OCI-LY3 (cell line): ENCODE data around the gene OR8S1.
"Not testable (repeated sequence)": the region's sequence is repeated elsewhere in the genome, so short reads cannot be mapped to it uniquely, and the experiment has no call there.

Experiments used
- H2AFZ ChIP-seq: fragments of 200-600, 300-600 bp; shearing (Covaris generic); 2 replicates; pipeline ENCODE4 v1.6.0; 2014; ENCODE audit warnings: antibody characterized with exemption, low read depth, low read length
- H3K27ac ChIP-seq: fragments of 200-600, 300-600 bp; sonication (generic); 2 replicates; pipeline ENCODE4 v1.5.1; 2014; ENCODE audit warnings: mild to moderate bottlenecking, low read length, moderate library complexity, mixed read lengths
- H3K27me3 ChIP-seq: fragments of 200-600, 300-600 bp; sonication (generic); 2 replicates; pipeline ENCODE4 v1.6.1; 2014; ENCODE audit warnings: low read depth, low read length, mixed read lengths
- H3K36me3 ChIP-seq: fragments of 200-600, 300-600 bp; sonication (generic); replicated peaks from 2 replicates; pipeline ENCODE3; 2014; ENCODE audit warnings: low read depth, low read length, mixed read lengths
- H3K4me1 ChIP-seq: fragments of 300-600, 200-600 bp; sonication (generic); 2 replicates; pipeline ENCODE4 v1.6.1; 2014; ENCODE audit warnings: low read length, mixed read lengths
- H3K4me2 ChIP-seq: fragments of 200-600, 300-600 bp; sonication (generic); 2 replicates; pipeline ENCODE4 v1.6.1; 2014; ENCODE audit warnings: low read length, mixed read lengths
- H3K4me3 ChIP-seq: fragments of 300-600, 200-600 bp; sonication (generic); 2 replicates; pipeline ENCODE4 v1.5.1; 2014; ENCODE audit warnings: antibody characterized with exemption, mild to moderate bottlenecking, low read length, moderate library complexity
- H3K79me2 ChIP-seq: fragments of 300-600, 200-600 bp; shearing (Covaris generic); 2 replicates; pipeline ENCODE4 v1.6.1; 2014; ENCODE audit warnings: mild to moderate bottlenecking, low read length, mixed read lengths
- H3K9ac ChIP-seq: fragments of 300-600, 200-600 bp; shearing (Covaris generic); 2 replicates; pipeline ENCODE4 v1.6.0; 2014; ENCODE audit warnings: mild to moderate bottlenecking, low read length, moderate library complexity
- H3K9me3 ChIP-seq: fragments of 200-600, 300-600 bp; shearing (Covaris generic); 2 replicates; pipeline ENCODE4 v1.6.1; 2014; ENCODE audit warnings: low read length, mixed read lengths; ENCODE audit not compliant: insufficient read depth
- H4K20me1 ChIP-seq: fragments of 200-600, 300-600 bp; sonication (generic); 2 replicates; pipeline ENCODE4 v1.6.1; 2016; ENCODE audit warnings: low read length, mixed read lengths; ENCODE audit not compliant: insufficient read depth
- EZH2phosphoT487 ChIP-seq: fragments of 200-600 bp; shearing (Covaris generic); IDR thresholded peaks from 2 replicates; pipeline ENCODE4 v1.6.1; 2018; ENCODE audit warnings: antibody characterized with exemption, mixed run types, low read depth
- TF ChIP-seq, protein P1 (sequence below): fragments of 200-600, 300-600 bp; sonication (generic); IDR thresholded peaks from 2 replicates; pipeline ENCODE4 v1.5.1; 2014; ENCODE audit warnings: antibody characterized with exemption, low read length, low read depth

The OR8S1 gene

DNA sequence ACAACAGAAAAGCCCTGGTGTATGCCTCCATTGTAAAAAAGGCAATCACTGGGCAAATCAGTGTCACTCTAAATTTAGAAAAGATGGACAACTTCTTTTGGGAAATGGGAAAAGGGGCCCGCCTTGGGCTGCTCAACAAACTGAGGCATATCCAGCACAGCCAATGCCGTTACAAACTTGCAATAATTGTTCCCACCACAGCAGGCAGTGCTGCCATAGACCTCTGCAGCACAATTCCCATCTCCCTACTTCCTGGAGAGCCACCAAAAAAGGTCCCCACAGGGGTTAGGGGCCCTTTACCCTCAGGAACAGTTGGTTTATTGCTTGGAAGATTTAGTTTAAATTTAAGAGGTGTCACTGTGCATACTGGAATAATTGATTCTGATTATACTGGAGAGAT, 16.4 kb upstream of the OR8S1 start:
- Histone ChIP-seq H2AFZ (no peak overlapping the region), H3K4me1 (peaks cover 17% of the 10 kb centered on the region), H3K9me3 (peaks cover 30% of the 10 kb centered on the region), H3K27ac (no peak overlapping the region), H3K27me3 (no peaks in the 10 kb centered on the region), H3K36me3 (peaks cover 20% of the 10 kb centered on the region), H4K20me1 (no peaks in the 10 kb centered on the region), H3K79me2 (no peaks in the 10 kb centered on the region), H3K4me2 (no peak overlapping the region), H3K4me3 (no peak overlapping the region), H3K9ac (no peak overlapping the region)
- TF ChIP-seq EZH2phosphoT487, result no peak
- TF ChIP-seq, protein P1, sequence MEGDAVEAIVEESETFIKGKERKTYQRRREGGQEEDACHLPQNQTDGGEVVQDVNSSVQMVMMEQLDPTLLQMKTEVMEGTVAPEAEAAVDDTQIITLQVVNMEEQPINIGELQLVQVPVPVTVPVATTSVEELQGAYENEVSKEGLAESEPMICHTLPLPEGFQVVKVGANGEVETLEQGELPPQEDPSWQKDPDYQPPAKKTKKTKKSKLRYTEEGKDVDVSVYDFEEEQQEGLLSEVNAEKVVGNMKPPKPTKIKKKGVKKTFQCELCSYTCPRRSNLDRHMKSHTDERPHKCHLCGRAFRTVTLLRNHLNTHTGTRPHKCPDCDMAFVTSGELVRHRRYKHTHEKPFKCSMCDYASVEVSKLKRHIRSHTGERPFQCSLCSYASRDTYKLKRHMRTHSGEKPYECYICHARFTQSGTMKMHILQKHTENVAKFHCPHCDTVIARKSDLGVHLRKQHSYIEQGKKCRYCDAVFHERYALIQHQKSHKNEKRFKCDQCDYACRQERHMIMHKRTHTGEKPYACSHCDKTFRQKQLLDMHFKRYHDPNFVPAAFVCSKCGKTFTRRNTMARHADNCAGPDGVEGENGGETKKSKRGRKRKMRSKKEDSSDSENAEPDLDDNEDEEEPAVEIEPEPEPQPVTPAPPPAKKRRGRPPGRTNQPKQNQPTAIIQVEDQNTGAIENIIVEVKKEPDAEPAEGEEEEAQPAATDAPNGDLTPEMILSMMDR, result no peak

DNA sequence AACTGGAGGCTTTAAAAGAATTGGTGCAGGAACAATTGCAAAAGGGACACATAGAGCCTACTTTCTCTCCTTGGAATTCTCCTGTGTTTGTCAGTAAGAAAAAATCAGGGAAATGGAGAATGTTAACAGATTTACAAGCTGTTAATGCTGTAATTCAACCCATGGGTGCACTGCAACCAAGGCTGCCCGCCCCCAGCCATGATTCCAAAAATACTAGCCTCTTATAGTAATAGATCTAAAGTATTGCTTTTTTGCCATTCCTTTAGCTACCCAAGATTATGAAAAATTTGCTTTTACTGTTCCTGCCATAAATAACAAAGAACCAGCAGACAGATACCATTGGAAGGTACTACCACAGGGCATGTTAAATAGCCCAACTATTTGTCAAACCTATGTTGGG, 15.3 kb upstream of the OR8S1 start:
- Histone ChIP-seq H3K9me3 (peaks cover 31% of the 10 kb centered on the region), H3K27ac (no peak overlapping the region), H3K27me3 (no peaks in the 10 kb centered on the region), H2AFZ (no peak overlapping the region), H3K4me3 (no peak overlapping the region), H4K20me1 (no peaks in the 10 kb centered on the region), H3K4me2 (no peak overlapping the region), H3K4me1 (peaks cover 17% of the 10 kb centered on the region), H3K79me2 (no peaks in the 10 kb centered on the region), H3K36me3 (peaks cover 22% of the 10 kb centered on the region), H3K9ac (no peak overlapping the region)
- TF ChIP-seq, protein P1, result no peak
- no peak for TF ChIP-seq EZH2phosphoT487

DNA sequence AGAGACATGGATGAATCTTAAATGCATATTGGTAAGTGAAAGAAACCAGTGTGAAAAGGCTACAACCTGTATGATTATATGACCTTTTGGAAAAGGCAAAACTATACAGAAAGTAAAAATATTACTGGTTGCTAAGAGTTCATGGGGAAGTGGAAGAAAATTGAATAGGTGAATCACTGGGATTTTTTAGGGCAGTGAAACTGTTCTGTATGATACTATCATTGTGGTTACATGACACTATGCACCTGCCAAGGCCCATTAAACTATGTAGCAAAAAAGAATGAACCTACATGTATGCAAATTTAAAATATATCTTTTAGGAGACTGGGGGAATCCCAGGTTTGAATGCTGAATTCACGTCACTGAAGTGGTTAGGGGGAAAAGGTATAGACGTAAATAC, 12.6 kb upstream of the OR8S1 start:
- peaks cover 22% of the 10 kb centered on the region for H3K36me3 ChIP-seq
- no peak overlapping the region for H2AFZ ChIP-seq
- no peak overlapping the region; the same call in 1 of the 2 replicates for H3K4me2 ChIP-seq
- H3K27me3 ChIP-seq, result no peaks in the 10 kb centered on the region
- no peak overlapping the region for H3K9ac ChIP-seq
- H3K79me2 ChIP-seq, result no peaks in the 10 kb centered on the region
- no peak overlapping the region for H3K4me3 ChIP-seq
- TF ChIP-seq EZH2phosphoT487, result no peak
- TF ChIP-seq, protein P1, result no peak
- H3K9me3 ChIP-seq, result peaks cover 34% of the 10 kb centered on the region
- H3K4me1 ChIP-seq, result peaks cover 17% of the 10 kb centered on the region
- no peaks in the 10 kb centered on the region for H4K20me1 ChIP-seq
- H3K27ac ChIP-seq, result peak overlapping the region; percentile 76

DNA sequence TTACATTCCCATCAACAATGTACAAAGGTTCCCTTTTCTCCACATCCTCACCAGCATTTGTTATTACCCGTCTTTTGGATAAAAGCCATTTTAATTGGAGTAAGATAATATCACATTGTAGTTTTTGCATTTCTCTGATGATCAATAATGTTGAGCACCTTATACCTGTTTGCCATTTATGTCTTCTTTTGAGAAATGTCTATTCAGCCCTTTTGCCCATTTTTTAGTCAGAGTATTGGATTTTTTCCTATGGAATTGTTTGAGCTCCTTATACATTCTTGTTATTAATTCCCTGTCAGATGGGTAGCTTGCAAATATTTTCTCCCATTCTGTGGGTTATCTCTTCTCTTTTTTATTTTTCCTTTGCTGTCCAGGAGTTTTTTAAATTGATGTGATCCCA, 10.7 kb upstream of the OR8S1 start:
- Histone ChIP-seq H3K27ac (no peak overlapping the region), H3K36me3 (peaks cover 22% of the 10 kb centered on the region), H4K20me1 (no peaks in the 10 kb centered on the region), H3K4me3 (no peak overlapping the region), H3K4me1 (peaks cover 17% of the 10 kb centered on the region), H3K27me3 (no peaks in the 10 kb centered on the region), H3K9ac (no peak overlapping the region), H3K79me2 (no peaks in the 10 kb centered on the region), H3K9me3 (peaks cover 25% of the 10 kb centered on the region), H3K4me2 (no peak overlapping the region), H2AFZ (no peak overlapping the region)
- TF ChIP-seq, protein P1, result no peak
- TF ChIP-seq EZH2phosphoT487, result no peak

DNA sequence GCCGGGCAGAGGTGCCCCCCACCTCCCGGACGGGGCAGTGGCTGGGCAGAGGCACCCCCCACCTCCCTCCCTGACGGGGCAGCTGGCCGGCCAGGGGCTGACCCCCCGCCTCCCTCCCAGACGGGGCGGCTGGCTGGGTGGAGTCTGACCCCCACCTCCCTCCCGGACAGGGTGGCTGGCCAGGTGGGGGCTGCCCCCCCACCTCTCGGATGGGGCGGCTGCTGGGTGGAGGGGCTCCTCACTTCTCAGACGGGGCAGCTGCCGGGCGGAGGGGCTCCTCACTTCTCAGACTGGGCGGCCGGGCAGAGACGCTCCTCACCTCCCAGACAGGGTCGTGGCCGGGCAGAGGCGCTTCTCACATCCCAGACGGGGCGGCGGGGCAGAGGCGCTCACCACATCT, 5.1 kb upstream of the OR8S1 start:
- not testable (repeated sequence) for H3K36me3 ChIP-seq, H3K27ac ChIP-seq, H3K4me2 ChIP-seq

More for the DNA sequence above, 5.1 kb upstream of the OR8S1 start:
- not testable (repeated sequence) for H3K4me1 ChIP-seq, H3K79me2 ChIP-seq, H3K9me3 ChIP-seq, H3K27me3 ChIP-seq, H2AFZ ChIP-seq, H4K20me1 ChIP-seq, H3K4me3 ChIP-seq, H3K9ac ChIP-seq
